ENCODE measurements around the gene NT5C3B. TPM values are rescaled to one million over a fixed set of nuclear protein-coding genes. Genes with fewer than 3 reads are reported as not detected.
"Not testable (repeated sequence)": the region's sequence is repeated elsewhere in the genome, so short reads cannot be mapped to it uniquely, and the experiment has no call there.

Gene NT5C3B
- polyA plus RNA-seq, 1 donor (not counting 4 experiments of a cell fraction or from before 2014, with no cell fraction given), result 109 TPM

GRCh38 chr17:41882756-41883155 lies 46.7 kb upstream of the NT5C3B start:
- H3K27me3 ChIP-seq (ENCODE audit: control insufficient read depth, extremely low read depth, insufficient read depth, low read length), result no peaks in the 10 kb centered on the region
- H3K79me2 ChIP-seq (ENCODE audit: control insufficient read depth, insufficient read depth, low read length), result peaks cover 13% of the 10 kb centered on the region
- no peaks in the 10 kb centered on the region for H3K4me1 ChIP-seq (ENCODE audit: control insufficient read depth, extremely low read depth, insufficient read depth, low read length)
- FAIRE-seq (no peak), DNase-seq (ENCODE audit: low read depth, low spot score) (no peak)
- dilution Hi-C loops (cut with MboI; ENCODE audit: extremely low pct_ligation_motif_present, low sequenced_read_pairs), result no loop called here
- H3K4me3 ChIP-seq (ENCODE audit: control insufficient read depth in 2 of 3, extremely low read depth in 1 of 3, insufficient read depth in 2 of 3, low read depth in 1 of 3, low read length in 3 of 3), result no peak overlapping the region
- peaks cover 74 to 78% of the 10 kb centered on the region in 2 experiments for H3K36me3 ChIP-seq (ENCODE audit: control insufficient read depth in 2 of 2, extremely low read depth in 1 of 2, insufficient read depth in 2 of 2, low read length in 2 of 2)
- no peak overlapping the region for H3K9ac ChIP-seq (ENCODE audit: control insufficient read depth, extremely low read depth, insufficient read depth, low read length)
- H3K9me3 ChIP-seq (ENCODE audit: control insufficient read depth, low read depth, low read length), result no peaks in the 10 kb centered on the region
- TF ChIP-seq CTCF (optimal IDR thresholded peaks at IDR 0.05 in 1 of 3, IDR thresholded peaks at IDR 0.05 in 1 of 3, conservative IDR thresholded peaks at IDR 0.05 in 1 of 3; ENCODE audit: extremely low read depth in 1 of 3, insufficient read depth in 2 of 3, low read length in 3 of 3) (no peak), EZH2 (IDR thresholded peaks at IDR 0.05; ENCODE audit: low read length) (no peak)
- peaks cover 2% of the 10 kb centered on the region for H4K20me1 ChIP-seq (ENCODE audit: control insufficient read depth, extremely low read depth, insufficient read depth, low read length)
- H2AFZ ChIP-seq (ENCODE audit: control insufficient read depth, low read length), result no peak overlapping the region
- H3K9me1 ChIP-seq (ENCODE audit: control insufficient read depth, extremely low read depth, insufficient read depth, low read length), result no peaks in the 10 kb centered on the region
- H3K27ac ChIP-seq (ENCODE audit: control insufficient read depth, insufficient read depth, low read length), result no peak overlapping the region
- no peak overlapping the region for H3K4me2 ChIP-seq (ENCODE audit: control insufficient read depth, extremely low read depth, insufficient read depth, low read depth, low read length)

GRCh38 chr17:41880130-41880529 lies 44.1 kb upstream of the NT5C3B start:
- Histone ChIP-seq H3K36me3 (ENCODE audit: control insufficient read depth in 2 of 2, extremely low read depth in 1 of 2, insufficient read depth in 2 of 2, low read length in 2 of 2) (peaks cover 54 to 57% of the 10 kb centered on the region in 2 experiments), H3K4me2 (ENCODE audit: control insufficient read depth, extremely low read depth, insufficient read depth, low read depth, low read length) (no peak overlapping the region), H3K27ac (ENCODE audit: control insufficient read depth, insufficient read depth, low read length) (no peak overlapping the region), H3K27me3 (ENCODE audit: control insufficient read depth, extremely low read depth, insufficient read depth, low read length) (no peaks in the 10 kb centered on the region), H4K20me1 (ENCODE audit: control insufficient read depth, extremely low read depth, insufficient read depth, low read length) (peaks cover 2% of the 10 kb centered on the region), H3K9me1 (ENCODE audit: control insufficient read depth, extremely low read depth, insufficient read depth, low read length) (no peaks in the 10 kb centered on the region), H3K9ac (ENCODE audit: control insufficient read depth, extremely low read depth, insufficient read depth, low read length) (no peak overlapping the region), H3K4me1 (ENCODE audit: control insufficient read depth, extremely low read depth, insufficient read depth, low read length) (no peaks in the 10 kb centered on the region), H2AFZ (ENCODE audit: control insufficient read depth, low read length) (no peak overlapping the region), H3K4me3 (ENCODE audit: control insufficient read depth in 2 of 3, extremely low read depth in 1 of 3, insufficient read depth in 2 of 3, low read depth in 1 of 3, low read length in 3 of 3) (no peak overlapping the region), H3K9me3 (ENCODE audit: control insufficient read depth, low read depth, low read length) (no peaks in the 10 kb centered on the region), H3K79me2 (ENCODE audit: control insufficient read depth, insufficient read depth, low read length) (peaks cover 6% of the 10 kb centered on the region)
- FAIRE-seq (no peak), DNase-seq (ENCODE audit: low read depth, low spot score) (no peak)
- TF ChIP-seq EZH2 (IDR thresholded peaks at IDR 0.05; ENCODE audit: low read length) (no peak), CTCF (optimal IDR thresholded peaks at IDR 0.05 in 1 of 3, IDR thresholded peaks at IDR 0.05 in 1 of 3, conservative IDR thresholded peaks at IDR 0.05 in 1 of 3; ENCODE audit: extremely low read depth in 1 of 3, insufficient read depth in 2 of 3, low read length in 3 of 3) (no peak)
- dilution Hi-C loops (cut with MboI; ENCODE audit: extremely low pct_ligation_motif_present, low sequenced_read_pairs), result no loop called here

GRCh38 chr17:41874293-41874670 lies 38.2 kb upstream of the NT5C3B start:
- peaks cover 57 to 58% of the 10 kb centered on the region in 2 experiments for H3K36me3 ChIP-seq (ENCODE audit: control insufficient read depth in 2 of 2, extremely low read depth in 1 of 2, insufficient read depth in 2 of 2, low read length in 2 of 2)
- DNase-seq (ENCODE audit: low read depth, low spot score); H3K4me1 ChIP-seq (ENCODE audit: control insufficient read depth, extremely low read depth, insufficient read depth, low read length); H3K9ac ChIP-seq (ENCODE audit: control insufficient read depth, extremely low read depth, insufficient read depth, low read length); H3K4me3 ChIP-seq (ENCODE audit: control insufficient read depth in 2 of 3, extremely low read depth in 1 of 3, insufficient read depth in 2 of 3, low read depth in 1 of 3, low read length in 3 of 3); dilution Hi-C loops (cut with MboI; ENCODE audit: extremely low pct_ligation_motif_present, low sequenced_read_pairs); H4K20me1 ChIP-seq (ENCODE audit: control insufficient read depth, extremely low read depth, insufficient read depth, low read length); H3K27ac ChIP-seq (ENCODE audit: control insufficient read depth, insufficient read depth, low read length); H3K79me2 ChIP-seq (ENCODE audit: control insufficient read depth, insufficient read depth, low read length); H3K27me3 ChIP-seq (ENCODE audit: control insufficient read depth, extremely low read depth, insufficient read depth, low read length); H3K9me3 ChIP-seq (ENCODE audit: control insufficient read depth, low read depth, low read length); H2AFZ ChIP-seq (ENCODE audit: control insufficient read depth, low read length); H3K9me1 ChIP-seq (ENCODE audit: control insufficient read depth, extremely low read depth, insufficient read depth, low read length); H3K4me2 ChIP-seq (ENCODE audit: control insufficient read depth, extremely low read depth, insufficient read depth, low read depth, low read length); FAIRE-seq: not testable (repeated sequence)
